Smooth muscle cell (in vitro differentiated cells): Measurements from ENCODE around the gene DEPP1. TPM values are rescaled to one million over a fixed set of nuclear protein-coding genes. Genes with fewer than 3 reads are reported as not detected.

ENCODE experiments used
- DNase-seq: peaks from one replicate; lab custom pipeline; 2025; ENCODE audit not compliant: unreplicated experiment; lab: John Stamatoyannopoulos, UW
- H2AFZ ChIP-seq: fragments of 200-600 bp; sonication (generic); 2 replicates; pipeline ENCODE4 v1.6.0; 2016; ENCODE audit warnings: antibody characterized with exemption, low read depth, mild to moderate bottlenecking
- H3F3A ChIP-seq: fragments of 200-600 bp; sonication (generic); 2 replicates; pipeline ENCODE4 v1.6.0; 2017; ENCODE audit warnings: antibody characterized with exemption, low read depth
- H3K27ac ChIP-seq: fragments of 200-600 bp; sonication (generic); 2 replicates; pipeline ENCODE4 v1.5.1; 2016; ENCODE audit warnings: low read depth, mild to moderate bottlenecking
- H3K27me3 ChIP-seq: fragments of 200-600 bp; sonication (generic); 2 replicates; pipeline ENCODE4 v1.6.1; 2016; ENCODE audit warnings: low read depth, mild to moderate bottlenecking
- H3K36me3 ChIP-seq: fragments of 200-600 bp; sonication (generic); 2 replicates; pipeline ENCODE4 v1.5.1; 2016; ENCODE audit warnings: low read depth
- H3K4me1 ChIP-seq: fragments of 200-600 bp; sonication (generic); 2 replicates; pipeline ENCODE4 v1.5.1; 2016; ENCODE audit warnings: low read depth
- H3K4me2 ChIP-seq: fragments of 200-600 bp; sonication (generic); 2 replicates; pipeline ENCODE4 v1.6.0; 2016; ENCODE audit warnings: mild to moderate bottlenecking
- H3K4me3 ChIP-seq: fragments of 200-600 bp; sonication (generic); 2 replicates; pipeline ENCODE4 v1.5.1; 2016; ENCODE audit warnings: mild to moderate bottlenecking
- H3K79me2 ChIP-seq: fragments of 200-600 bp; sonication (generic); 2 replicates; pipeline ENCODE4 v1.6.0; 2016; ENCODE audit warnings: low read depth, mild to moderate bottlenecking
- H3K9ac ChIP-seq: fragments of 200-600 bp; sonication (generic); 2 replicates; pipeline ENCODE4 v1.6.0; 2016; ENCODE audit warnings: low read depth
- H3K9me3 ChIP-seq: fragments of 200-600 bp; sonication (generic); replicated peaks from 2 replicates; pipeline ENCODE4 v1.5.1; 2016; ENCODE audit warnings: low read depth
- H4K20me1 ChIP-seq: fragments of 200-600 bp; sonication (generic); 2 replicates; pipeline ENCODE4 v1.6.0; 2016; ENCODE audit warnings: low read depth
- WGBS: methylation state at CpG from one replicate; pipeline ENCODE4 v1.1.7; 2016; ENCODE audit warnings: low lambda C conversion rate; 5-methylcytosine and 5-hydroxymethylcytosine counted together
- polyA plus RNA-seq: library from polyadenylated mRNA; unstranded; fragments of >200 nt; fragmentation: Nextera tagmentation; extraction: Ambion mirVana; gene quantifications from 2 replicates; pipeline ENCODE4 v1.2.1, GENCODE V29; 2016
- total RNA-seq: library from RNA; depleted of rRNA; stranded (reverse); fragments of >200 nt; gene quantifications from 2 replicates; pipeline ENCODE4 v1.2.3, GENCODE V29; 2014
- TF ChIP-seq, protein P1 (sequence below): fragments of 200-600 bp; sonication (generic); IDR thresholded peaks from 2 replicates; pipeline ENCODE4 v1.5.1; 2017; ENCODE audit warnings: borderline replicate concordance, mild to moderate bottlenecking, antibody characterized with exemption; ENCODE audit not compliant: insufficient read depth, poor library complexity, severe bottlenecking

DEPP1 gene
- total and polyA plus RNA-seq, 2 experiments from 2014 or later = 12.9 to 13.2 TPM

DNA sequence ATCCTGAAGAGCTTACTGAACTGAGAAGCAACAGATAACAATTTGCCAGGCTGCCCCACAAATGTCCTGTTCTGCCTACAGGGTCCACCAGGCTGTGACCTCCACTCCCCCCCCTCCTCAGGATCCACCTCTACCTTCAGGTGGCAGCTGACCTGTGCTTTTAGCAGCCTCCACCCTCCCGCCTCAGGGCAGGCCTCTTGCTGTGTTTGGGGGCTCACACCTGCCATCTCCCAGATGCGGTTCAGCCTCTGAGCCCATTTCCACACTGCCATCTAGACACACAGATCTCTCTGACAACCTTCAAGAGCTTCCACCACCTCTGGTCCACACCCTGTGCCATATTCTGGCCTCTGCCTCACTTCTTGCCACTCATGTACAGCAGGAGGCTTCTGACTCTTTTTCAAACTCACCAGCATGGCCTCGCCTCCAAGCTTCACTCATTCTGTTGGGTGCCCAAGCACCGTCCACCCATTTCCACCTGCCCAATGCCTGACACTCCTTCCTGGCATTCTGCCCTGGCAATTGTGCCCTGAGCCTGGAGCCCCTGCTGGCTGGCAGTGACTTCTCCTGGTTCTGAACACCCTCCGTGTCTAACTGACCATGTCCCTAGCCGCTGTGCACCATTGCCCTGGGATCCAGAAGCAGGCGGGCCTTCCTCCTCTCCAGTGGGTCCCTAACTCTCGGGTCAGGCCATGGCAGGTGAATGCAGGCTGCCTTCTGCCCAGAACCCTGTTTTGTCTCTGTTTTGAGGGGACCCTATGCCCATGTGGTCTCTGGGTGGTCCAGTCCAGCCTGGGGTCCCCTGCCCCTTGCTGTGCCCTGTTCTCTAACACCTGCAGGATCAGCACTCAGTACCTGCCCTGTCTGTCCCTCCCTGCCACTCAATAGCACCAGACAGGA, 49.0 kb downstream of the DEPP1 start:
- no peaks in the 10 kb centered on the region for H3K4me1 ChIP-seq
- H4K20me1 ChIP-seq = no peaks in the 10 kb centered on the region
- H3K79me2 ChIP-seq = no peaks in the 10 kb centered on the region
- H3K4me3 ChIP-seq = no peak overlapping the region
- H3K27ac ChIP-seq = no peak overlapping the region
- no peak overlapping the region for H3K4me2 ChIP-seq
- TF ChIP-seq, protein P1, sequence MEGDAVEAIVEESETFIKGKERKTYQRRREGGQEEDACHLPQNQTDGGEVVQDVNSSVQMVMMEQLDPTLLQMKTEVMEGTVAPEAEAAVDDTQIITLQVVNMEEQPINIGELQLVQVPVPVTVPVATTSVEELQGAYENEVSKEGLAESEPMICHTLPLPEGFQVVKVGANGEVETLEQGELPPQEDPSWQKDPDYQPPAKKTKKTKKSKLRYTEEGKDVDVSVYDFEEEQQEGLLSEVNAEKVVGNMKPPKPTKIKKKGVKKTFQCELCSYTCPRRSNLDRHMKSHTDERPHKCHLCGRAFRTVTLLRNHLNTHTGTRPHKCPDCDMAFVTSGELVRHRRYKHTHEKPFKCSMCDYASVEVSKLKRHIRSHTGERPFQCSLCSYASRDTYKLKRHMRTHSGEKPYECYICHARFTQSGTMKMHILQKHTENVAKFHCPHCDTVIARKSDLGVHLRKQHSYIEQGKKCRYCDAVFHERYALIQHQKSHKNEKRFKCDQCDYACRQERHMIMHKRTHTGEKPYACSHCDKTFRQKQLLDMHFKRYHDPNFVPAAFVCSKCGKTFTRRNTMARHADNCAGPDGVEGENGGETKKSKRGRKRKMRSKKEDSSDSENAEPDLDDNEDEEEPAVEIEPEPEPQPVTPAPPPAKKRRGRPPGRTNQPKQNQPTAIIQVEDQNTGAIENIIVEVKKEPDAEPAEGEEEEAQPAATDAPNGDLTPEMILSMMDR = no peak
- H2AFZ ChIP-seq = no peak overlapping the region
- H3K27me3 ChIP-seq = no peaks in the 10 kb centered on the region
- no peaks in the 10 kb centered on the region for H3F3A ChIP-seq
- WGBS = 85% methylated on average over 8 of the region's 8 CpGs
- H3K9me3 ChIP-seq = no peaks in the 10 kb centered on the region
- H3K36me3 ChIP-seq = no peaks in the 10 kb centered on the region
- H3K9ac ChIP-seq = no peak overlapping the region
- no peak for DNase-seq

DNA sequence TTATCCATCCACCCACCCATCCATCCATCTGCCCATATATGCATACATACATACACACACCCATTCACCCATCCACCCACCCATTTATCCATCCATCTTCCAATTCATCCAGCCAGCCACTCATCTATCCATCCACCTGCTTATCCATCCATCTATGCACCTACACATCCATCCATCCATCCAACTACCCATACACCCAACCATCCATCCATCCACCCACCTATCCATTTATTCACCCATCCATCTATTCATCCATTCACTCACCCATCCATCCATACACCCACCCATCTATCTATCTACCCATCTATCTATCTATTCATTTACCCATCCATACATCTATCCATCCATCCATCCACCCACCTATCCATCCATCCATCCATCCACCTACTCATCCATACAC, 50.1 kb downstream of the DEPP1 start:
- TF ChIP-seq, protein P1 = no peak
- Histone ChIP-seq H3K9ac (no peak overlapping the region), H3K36me3 (no peaks in the 10 kb centered on the region), H3K4me3 (no peak overlapping the region), H2AFZ (no peak overlapping the region), H3K4me2 (no peak overlapping the region), H3F3A (no peaks in the 10 kb centered on the region), H3K4me1 (no peaks in the 10 kb centered on the region), H3K79me2 (no peaks in the 10 kb centered on the region), H3K27ac (no peak overlapping the region), H4K20me1 (no peaks in the 10 kb centered on the region), H3K9me3 (no peaks in the 10 kb centered on the region), H3K27me3 (no peaks in the 10 kb centered on the region)
- DNase-seq = no peak

DNA sequence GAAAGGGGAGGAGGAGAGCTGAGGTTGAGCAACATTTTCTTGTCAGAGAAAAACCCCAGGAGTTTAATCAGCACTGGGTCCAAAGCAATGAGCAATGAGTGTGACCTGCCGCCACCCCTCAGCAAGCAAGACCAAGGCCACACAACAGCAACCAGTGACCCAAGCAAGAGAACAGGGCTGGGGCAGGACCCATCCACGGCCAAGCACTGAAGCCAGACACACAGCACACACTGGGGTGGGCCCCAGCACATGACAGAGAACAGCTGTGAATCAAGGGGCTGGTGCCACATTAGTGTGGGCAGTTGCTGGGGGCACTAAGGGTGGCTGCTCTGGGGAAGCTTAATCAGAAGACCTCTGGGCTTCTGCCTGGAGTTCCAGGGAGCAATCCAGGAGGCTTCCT, 51.3 kb downstream of the DEPP1 start:
- DNase-seq = no peak
- Histone ChIP-seq H2AFZ (no peak overlapping the region), H3K27me3 (no peaks in the 10 kb centered on the region), H3F3A (no peaks in the 10 kb centered on the region), H3K4me2 (no peak overlapping the region), H3K9me3 (no peaks in the 10 kb centered on the region), H3K4me1 (no peaks in the 10 kb centered on the region), H3K9ac (no peak overlapping the region), H3K27ac (no peak overlapping the region), H3K36me3 (no peaks in the 10 kb centered on the region), H3K4me3 (no peak overlapping the region), H3K79me2 (no peaks in the 10 kb centered on the region), H4K20me1 (no peaks in the 10 kb centered on the region)
- 74% methylated on average over 2 of the region's 2 CpGs for WGBS
- TF ChIP-seq, protein P1 = no peak
